EH (cell line): ENCODE results near the gene MIPEP.
A peak's percentile ranks its signal among the peaks of the same experiment; 100 is the strongest.

Experiments used
- DNase-seq: peaks from one replicate; pipeline ENCODE4 v3.0.0-alpha.2; 2015; ENCODE audit warnings: low read depth

The MIPEP gene

DNA sequence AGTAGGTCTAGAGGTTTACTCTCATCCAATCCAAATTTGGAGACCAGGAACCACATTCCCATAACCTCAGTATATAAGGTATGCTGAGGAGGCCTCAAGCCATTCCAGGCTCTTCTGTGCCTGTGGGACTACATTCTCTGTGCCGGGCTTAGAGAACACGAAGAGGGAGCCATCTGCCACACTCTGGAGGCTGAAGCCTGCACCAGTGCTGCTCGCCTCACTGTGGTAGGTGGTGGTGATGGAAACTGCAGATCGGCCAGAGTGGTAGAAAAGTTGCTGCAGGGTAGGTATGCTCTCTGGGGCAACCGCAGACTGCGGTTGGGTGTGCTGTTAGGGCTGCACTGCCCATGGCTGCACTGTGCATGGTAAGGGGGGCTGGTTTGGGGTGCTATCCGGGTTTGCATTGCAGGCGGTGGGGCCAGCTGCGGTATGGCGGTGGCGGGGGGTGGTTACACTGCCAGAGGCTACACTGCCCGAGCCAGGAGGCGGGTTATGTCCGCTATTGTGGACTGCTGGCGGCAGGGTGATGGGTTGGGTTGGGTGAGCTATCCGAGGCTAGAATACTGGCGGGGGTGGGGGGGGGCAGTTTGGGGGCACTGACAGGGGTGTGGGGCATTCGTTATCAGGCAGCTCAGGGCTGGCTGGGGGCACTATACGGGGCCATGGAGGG, 174.0 kb downstream of the MIPEP start:
- no peak for DNase-seq

- DNase-seq, result no peak
Measured at GRCh38 chr13:23714672-23715071, 174.5 kb downstream of the MIPEP start.

- no peak for DNase-seq
Measured at GRCh38 chr13:23711355-23711754, 177.8 kb downstream of the MIPEP start.

DNA sequence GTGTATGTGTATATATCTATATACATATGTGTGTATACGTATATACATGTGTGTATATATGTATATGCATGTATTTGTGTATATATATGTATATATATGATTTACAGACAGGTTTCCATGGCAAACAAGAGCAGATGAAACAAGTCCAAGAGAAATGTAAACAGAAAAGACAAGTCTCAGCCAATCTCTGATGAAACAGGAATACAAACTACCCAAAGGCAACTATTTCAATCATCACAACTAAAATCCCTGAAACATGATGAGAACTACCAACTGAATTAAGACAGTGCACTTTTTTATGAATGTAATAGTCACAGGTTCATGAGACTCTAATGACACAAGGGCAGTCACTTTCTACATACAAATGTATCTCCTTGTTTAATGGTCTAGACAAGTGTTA, 178.8 kb downstream of the MIPEP start:
- DNase-seq, result no peak

GRCh38 chr13:23709536-23709935, 179.7 kb downstream of the MIPEP start:
- DNase-seq, result peak; percentile 53

DNA sequence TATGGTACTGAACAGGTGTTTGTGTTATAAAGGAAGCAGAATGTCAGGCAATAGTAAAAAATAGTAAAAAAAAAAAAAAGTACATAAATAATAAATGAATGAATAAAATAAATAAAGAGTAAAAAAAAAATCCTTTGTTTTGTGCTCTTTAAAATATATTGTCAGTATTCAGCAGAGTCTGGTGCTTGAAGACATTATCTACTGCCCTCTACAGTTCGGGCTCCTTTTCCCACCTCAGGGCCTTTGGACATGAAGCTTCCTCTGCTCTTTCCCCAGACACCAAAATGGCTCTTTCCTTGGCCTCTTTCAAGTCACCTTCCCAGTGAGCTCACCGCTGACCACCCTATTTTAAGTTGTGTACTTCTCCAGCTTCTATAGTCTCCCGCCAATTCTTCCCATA, 181.5 kb downstream of the MIPEP start:
- DNase-seq, result peak; percentile 53

GRCh38 chr13:23705583-23705982, 183.6 kb downstream of the MIPEP start:
- DNase-seq, result peak; percentile 31

DNA sequence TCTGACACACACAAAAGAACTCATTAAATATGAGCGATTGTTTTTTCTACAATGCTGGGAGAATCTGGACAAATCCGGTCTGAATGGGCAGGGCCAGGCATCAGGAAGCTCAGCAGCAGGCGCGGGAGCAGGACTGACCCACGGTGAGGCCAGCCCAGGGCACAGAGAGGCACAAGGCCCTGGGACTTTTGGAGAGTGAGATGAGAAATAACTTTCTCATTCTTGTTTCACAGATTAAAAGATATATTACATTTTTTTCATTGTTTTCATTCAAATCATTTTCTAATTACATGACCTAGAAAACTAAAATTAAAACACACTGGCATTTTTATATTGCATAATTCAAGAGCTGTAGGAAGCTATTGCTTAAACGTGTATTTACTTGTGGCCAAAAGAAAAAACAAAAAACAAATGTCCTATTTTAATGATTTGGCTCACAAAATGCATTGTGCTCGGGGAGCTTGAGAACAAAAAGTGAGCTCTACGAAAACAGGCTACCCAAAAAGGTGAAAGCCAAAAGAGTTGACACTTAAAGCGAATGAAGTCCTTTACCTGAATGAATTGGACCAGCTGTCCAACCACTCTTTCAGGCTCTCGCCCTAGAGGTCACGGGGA, 185.8 kb downstream of the MIPEP start:
- DNase-seq, result peak; percentile 67

GRCh38 chr13:23701636-23702035, 187.6 kb downstream of the MIPEP start:
- DNase-seq, result no peak

- no peak for DNase-seq
Measured at GRCh38 chr13:23701186-23701585, 188.0 kb downstream of the MIPEP start.

DNA sequence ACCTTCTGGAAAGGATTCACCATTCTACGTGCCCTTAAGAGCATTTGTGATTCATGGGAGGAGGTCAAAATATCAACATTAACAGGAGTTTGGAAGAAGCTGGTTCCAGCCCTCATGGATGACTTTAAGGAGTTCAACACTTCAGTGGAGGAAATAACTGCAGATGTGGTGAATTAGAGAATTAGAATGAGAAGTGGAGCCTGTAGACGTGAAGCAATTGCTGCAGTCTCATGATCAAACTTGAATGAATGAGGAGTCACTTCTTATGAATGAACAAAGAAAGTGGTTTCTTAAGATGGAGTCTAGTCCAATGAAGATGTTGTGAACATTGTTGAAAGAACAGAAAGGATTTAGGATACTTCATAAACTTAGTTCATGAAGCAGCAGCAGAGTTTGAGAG, 189.9 kb downstream of the MIPEP start:
- no peak for DNase-seq

- DNase-seq, result no peak
Measured at GRCh38 chr13:23697772-23698313, 191.4 kb downstream of the MIPEP start.

DNA sequence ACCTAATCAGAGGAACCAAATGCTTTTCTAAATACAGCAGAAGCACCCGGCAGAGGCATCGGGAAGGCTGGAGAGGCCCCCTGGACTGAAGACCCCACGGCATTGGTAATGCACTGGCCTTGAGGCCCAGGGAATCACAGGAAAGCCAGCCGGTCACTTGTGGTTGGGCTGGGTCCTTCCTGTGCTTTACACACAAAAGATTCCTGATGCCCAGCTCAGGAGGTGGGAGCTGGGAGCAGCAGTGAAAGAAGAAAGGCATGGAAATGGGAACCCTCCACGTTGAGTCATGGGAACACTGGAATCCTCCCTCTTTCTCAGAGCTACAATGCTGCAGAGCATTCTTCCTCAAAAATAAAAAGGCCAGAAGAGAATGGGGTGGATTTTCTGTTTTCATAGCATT, 192.6 kb downstream of the MIPEP start:
- no peak for DNase-seq

- no peak for DNase-seq
Measured at GRCh38 chr13:23695711-23696464, 193.3 kb downstream of the MIPEP start.

DNA sequence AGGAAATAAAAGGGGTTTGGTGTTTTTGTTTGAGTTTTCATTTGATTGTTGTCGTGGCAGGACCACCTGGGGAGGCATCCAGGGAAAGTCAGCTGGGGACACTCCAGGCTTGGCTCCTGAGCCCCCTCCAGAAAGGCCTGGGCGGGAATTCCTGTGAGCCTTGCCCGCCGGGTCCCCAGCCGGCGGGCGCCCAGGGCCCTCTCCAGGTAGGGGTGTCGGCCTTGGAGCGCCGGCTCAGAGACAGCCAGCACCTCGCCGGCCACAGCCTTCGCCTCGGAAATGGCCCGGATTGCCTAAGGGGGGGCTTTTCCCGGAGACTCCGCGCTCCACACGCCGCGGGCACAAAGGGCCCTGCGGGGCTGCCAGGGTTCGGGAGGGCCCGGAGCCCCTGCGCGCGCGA, 194.0 kb downstream of the MIPEP start:
- no peak for DNase-seq

DNA sequence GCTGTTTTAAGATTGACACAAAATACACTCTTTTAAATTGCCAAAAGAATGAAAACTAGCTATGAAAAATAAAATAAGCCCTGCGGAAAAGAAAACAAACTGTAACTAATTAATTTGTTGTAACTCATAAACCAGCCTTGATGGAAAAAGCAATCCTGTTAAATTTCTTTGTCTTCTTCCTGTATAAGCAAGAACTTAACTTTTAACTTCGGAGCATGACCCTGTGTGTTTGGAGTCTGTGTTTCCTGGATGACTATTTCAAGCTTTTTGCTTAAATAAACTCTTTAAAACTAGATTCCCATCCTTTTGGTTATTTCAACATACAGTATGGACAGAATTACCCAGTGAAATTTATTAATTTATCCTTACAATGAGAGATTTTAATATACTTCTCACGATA, 196.4 kb downstream of the MIPEP start:
- no peak for DNase-seq

- no peak for DNase-seq
Measured at GRCh38 chr13:23690668-23691067, 198.5 kb downstream of the MIPEP start.

- no peak for DNase-seq
Measured at GRCh38 chr13:23688336-23688735, 200.9 kb downstream of the MIPEP start.

DNA sequence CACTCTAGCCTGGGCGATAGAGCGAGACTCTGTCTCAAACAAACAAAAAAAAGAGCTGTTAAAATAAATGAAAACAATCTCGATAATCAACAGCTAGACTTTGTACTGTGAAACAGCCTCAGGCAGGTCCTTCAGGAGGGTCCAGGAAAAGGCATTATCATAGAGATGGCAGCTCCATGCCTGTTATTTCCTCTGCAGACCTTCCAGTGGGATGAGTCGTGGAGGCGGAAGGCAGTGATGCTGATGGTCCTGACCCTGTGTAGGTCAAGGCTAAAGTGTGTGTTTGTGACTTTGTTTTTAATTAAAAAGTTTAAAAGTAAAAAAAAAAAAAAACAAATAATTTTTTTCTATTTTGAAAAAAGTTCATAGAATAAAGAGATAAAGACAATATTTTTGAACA, 201.6 kb downstream of the MIPEP start:
- peak; percentile 66 for DNase-seq

DNA sequence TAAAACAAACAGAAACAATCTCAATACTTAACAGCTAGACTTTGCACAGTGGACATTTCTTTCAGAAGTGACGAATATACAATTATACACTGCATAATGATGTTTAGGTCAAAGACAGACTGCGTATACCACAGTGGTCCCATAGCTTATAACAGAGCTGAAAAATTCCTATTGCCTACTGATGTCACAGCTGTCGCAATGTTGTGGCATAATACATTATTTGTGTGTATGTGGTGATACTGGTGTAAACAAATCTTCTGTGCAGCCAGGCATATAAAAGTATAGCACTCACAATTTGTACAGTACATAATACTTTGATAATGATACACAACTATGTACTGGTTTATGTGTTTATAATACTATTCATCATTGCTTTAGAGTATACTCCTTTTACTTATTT, 202.3 kb downstream of the MIPEP start:
- DNase-seq, result no peak

DNA sequence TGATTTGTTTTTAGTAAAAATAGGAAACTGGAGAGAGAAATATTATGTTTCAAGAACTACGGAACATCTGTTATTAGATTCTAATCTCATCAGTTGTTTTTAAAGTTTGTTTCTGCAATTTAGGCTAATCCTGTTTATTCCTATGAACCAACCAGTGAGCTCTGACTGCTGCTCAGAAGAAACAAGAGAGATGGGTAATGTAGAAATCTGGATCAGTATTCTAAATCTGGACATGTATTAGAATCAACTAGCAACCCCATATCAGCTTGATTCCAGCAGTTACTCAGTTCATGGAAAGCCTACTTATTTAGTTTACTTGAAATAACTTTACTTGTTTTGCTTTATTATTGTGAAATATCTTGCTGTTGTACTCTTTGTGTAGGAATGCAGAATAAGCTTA, 203.8 kb downstream of the MIPEP start:
- no peak for DNase-seq

DNA sequence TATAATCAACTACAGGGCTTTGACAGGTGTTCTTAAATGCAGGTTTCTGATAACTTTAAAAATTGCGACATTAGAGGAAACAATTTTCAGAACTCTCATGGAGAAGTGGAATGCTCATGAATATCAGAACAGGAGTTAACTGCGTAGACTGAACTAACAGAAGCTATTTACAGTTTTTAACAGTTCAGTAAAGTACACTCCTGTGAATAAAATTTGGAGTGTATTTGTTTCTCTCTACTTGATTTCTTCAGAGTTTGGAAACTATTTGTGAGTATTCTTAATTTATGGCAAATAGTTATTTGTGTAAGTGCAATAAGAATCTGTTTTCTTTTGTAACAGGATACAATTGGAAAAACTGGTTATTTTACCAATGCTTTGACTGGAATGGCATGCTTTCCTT, 204.6 kb downstream of the MIPEP start:
- DNase-seq, result no peak

- no peak for DNase-seq
Measured at GRCh38 chr13:23683084-23683483, 206.1 kb downstream of the MIPEP start.
